Measurements from ENCODE around the gene ZSCAN12. TPM values are rescaled to one million over a fixed set of nuclear protein-coding genes. Genes with fewer than 3 reads are reported as not detected.

ZSCAN12 gene
- total and polyA plus RNA-seq, 2 experiments from 2014 or later, result 2.0 to 7.3 TPM

GRCh38 chr6:28377879-28378278 is 21.7 kb downstream of the ZSCAN12 start:
- Histone ChIP-seq H3K4me2 (no peak overlapping the region), H3K27ac (ENCODE audit: low read depth) (no peak overlapping the region), H3F3A (replicated peaks; ENCODE audit: low read depth) (no peaks in the 10 kb centered on the region), H3K4me3 (no peak overlapping the region), H3K4me1 (ENCODE audit: insufficient read depth) (0 out of 2 replicates have a peak, but pooled peaks cover 4% of the 10 kb centered on the region), H2AFZ (no peak overlapping the region), H4K20me1 (replicated peaks; ENCODE audit: insufficient read depth) (no peaks in the 10 kb centered on the region; the same call in 1 of the 2 replicates), H3K79me2 (replicated peaks; ENCODE audit: insufficient read depth) (peaks cover 8% of the 10 kb centered on the region), H3K9me2 (ENCODE audit: insufficient read depth) (no peaks in the 10 kb centered on the region), H3K36me3 (ENCODE audit: insufficient read depth) (peaks cover 12% of the 10 kb centered on the region; the same call in 1 of the 2 replicates), H3K27me3 (ENCODE audit: insufficient read depth) (no peaks in the 10 kb centered on the region)
- DNase-seq (ENCODE audit: low spot score) (no peak), ATAC-seq (no peak)
- Mint-ChIP-seq H3K27me3 (ENCODE audit: insufficient read depth, low read depth, poor library complexity) (peaks cover 1% of the 10 kb centered on the region), H3K4me3 (no peak overlapping the region), H3K9me3 (no peaks in the 10 kb centered on the region), H3K27ac (no peak overlapping the region), H3K4me1 (peaks cover 5% of the 10 kb centered on the region), H3K36me3 (ENCODE audit: low read depth) (peaks cover 39% of the 10 kb centered on the region)
- no peak for TF ChIP-seq CREB1 (CRISPR knock-in tag; IDR thresholded peaks at IDR 0.05; ENCODE audit: low read depth)
- no peak for TF ChIP-seq ETS1 (IDR thresholded peaks at IDR 0.05)
- TF ChIP-seq JUNB (IDR thresholded peaks at IDR 0.05; ENCODE audit: unreplicated experiment), result no peak
- no peak for TF ChIP-seq EZH2phosphoT487 (IDR thresholded peaks at IDR 0.05; ENCODE audit: unreplicated experiment)
- no peak for TF ChIP-seq ZNF114 (CRISPR knock-in tag; IDR thresholded peaks at IDR 0.05)
- no peak for TF ChIP-seq ZNF331 (CRISPR knock-in tag; IDR thresholded peaks at IDR 0.05; ENCODE audit: low read depth)
- TF ChIP-seq NANOG (IDR thresholded peaks at IDR 0.05; ENCODE audit: borderline replicate concordance), result no peak
- no peak for TF ChIP-seq CTCF (conservative IDR thresholded peaks at IDR 0.05; ENCODE audit: low read depth in 2 of 2)
- no peak for TF ChIP-seq EZH2 (IDR thresholded peaks at IDR 0.05; ENCODE audit: low read depth, unreplicated experiment)
- TF ChIP-seq ZNF462 (CRISPR knock-in tag; IDR thresholded peaks at IDR 0.05), result no peak
- no peak for TF ChIP-seq STAT1 (IDR thresholded peaks at IDR 0.05; ENCODE audit: unreplicated experiment)
- TF ChIP-seq REST (IDR thresholded peaks at IDR 0.05; ENCODE audit: unreplicated experiment), result no peak
- TF ChIP-seq POLR2AphosphoS5 (IDR thresholded peaks at IDR 0.05; ENCODE audit: low read depth), result no peak

All from GM23338 (cell line).